Activated B cell treated with CpG ODN at 0.5 μM for 24 hours (primary cell): ENCODE results near the gene ZNF23. TPM values are rescaled to one million over a fixed set of nuclear protein-coding genes. Genes with fewer than 3 reads are reported as not detected.

Experiments used
- ATAC-seq: fragments of 200-7000 bp; cut with Tn5 transposase; one replicate; pipeline ENCODE4 v1.10.0; 2021; ENCODE audit warnings: low read depth, mild to moderate bottlenecking, moderate library complexity
- CTCF ChIA-PET: fragments of 350-600 bp; sonication (Branson Sonifier 250); formaldehyde crosslinking; loops from one replicate; lab custom pipeline; 2021; ENCODE audit warnings: antibody characterized with exemption; lab: Charles Lee
- POLR2A ChIA-PET: fragments of 350-600 bp; sonication (Branson Sonifier 250); formaldehyde crosslinking; loops from one replicate; lab custom pipeline; 2021; ENCODE audit warnings: antibody characterized with exemption; lab: Charles Lee
- DNase-seq: peaks from one replicate; pipeline ENCODE4 v3.0.0; 2022
- H3K27ac Mint-ChIP-seq: one replicate; pipeline ENCODE4 v1.8.0; 2020; ENCODE audit warnings: mixed read lengths
- H3K27me3 Mint-ChIP-seq: one replicate; pipeline ENCODE4 v1.8.0; 2021; ENCODE audit warnings: mixed read lengths
- H3K36me3 Mint-ChIP-seq: one replicate; pipeline ENCODE4 v1.8.0; 2021; ENCODE audit warnings: low read depth, mixed read lengths
- H3K4me1 Mint-ChIP-seq: one replicate; pipeline ENCODE4 v1.8.0; 2021; ENCODE audit warnings: mixed read lengths
- H3K4me3 Mint-ChIP-seq: one replicate; pipeline ENCODE4 v1.8.0; 2020; ENCODE audit warnings: mild to moderate bottlenecking, mixed read lengths
- H3K9me3 Mint-ChIP-seq: one replicate; pipeline ENCODE4 v1.8.0; 2020; ENCODE audit warnings: mixed read lengths
- intact Hi-C: fragments of 100-400 bp; cut with micrococcal nuclease; formaldehyde crosslinking; loops from one replicate; pipeline ENCODE4 v1.15.1; 2024
- total RNA-seq: library from RNA; stranded (reverse); gene quantifications from 2 replicates; pipeline ENCODE4 v1.2.3, GENCODE V29; 2022
- TF ChIP-seq, protein P1 (sequence below): fragments of 200-600 bp; IDR thresholded peaks from one replicate; pipeline ENCODE4 v1.8.0; 2022; ENCODE audit warnings: antibody characterized with exemption, mild to moderate bottlenecking

ZNF23 gene
- total RNA-seq, 1 donor from 2014 or later: 13.3 TPM

DNA sequence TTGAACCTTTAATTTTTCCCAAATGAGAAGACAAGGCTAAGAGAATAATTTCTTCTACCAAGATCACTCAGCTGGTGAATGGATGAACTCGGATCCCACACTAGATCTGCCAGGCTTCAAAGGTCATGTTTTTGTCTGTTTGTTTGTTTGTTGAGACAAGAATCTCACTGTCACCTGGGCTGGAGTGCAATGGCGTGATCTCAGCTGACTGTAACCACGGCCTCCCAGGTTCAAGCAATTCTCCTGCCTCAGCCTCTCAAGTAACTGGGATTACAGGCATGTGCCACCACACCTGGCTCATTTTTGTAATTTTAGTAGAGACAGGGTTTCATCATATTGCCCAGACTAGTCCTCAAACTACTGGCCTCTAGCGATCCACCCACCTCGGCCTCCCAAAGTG lies 20.5 kb upstream of the ZNF23 start:
- POLR2A ChIA-PET: interaction anchor here (1.1 kb wide), 1 partner anchor 21 kb away, joined by 5 read pairs; the partner anchor contains the start of gene ZNF23

DNA sequence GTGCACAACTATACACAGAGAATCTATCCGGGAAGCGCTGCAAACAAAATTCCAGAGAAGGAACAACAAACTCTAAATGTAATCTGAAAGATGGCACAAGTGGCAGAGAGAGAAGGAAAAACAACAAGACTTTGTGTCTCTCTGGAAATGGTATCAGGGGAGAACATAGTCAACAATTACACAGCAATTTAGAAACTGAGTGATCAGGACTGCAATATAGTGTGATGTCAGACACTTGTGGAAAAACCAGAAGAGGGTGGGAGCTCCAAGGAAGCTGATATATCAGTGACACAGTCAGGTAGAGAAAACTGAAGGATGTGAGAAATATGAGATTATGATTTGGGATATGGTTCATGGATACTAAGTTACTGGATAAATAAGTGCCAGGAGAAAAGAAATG lies 18.9 kb upstream of the ZNF23 start:
- H3K9me3 Mint-ChIP-seq: no peaks in the 10 kb centered on the region
- no peak for ATAC-seq
- DNase-seq: no peak
- peaks cover 17% of the 10 kb centered on the region for H3K4me1 Mint-ChIP-seq
- H3K4me3 Mint-ChIP-seq: no peak overlapping the region
- no peak overlapping the region for H3K27ac Mint-ChIP-seq
- CTCF ChIA-PET: no interaction called here
- peaks cover 29% of the 10 kb centered on the region for H3K36me3 Mint-ChIP-seq
- intact Hi-C loops: loop anchor here (10.0 kb wide), 1 partner anchor 324 kb away; the partner anchor contains the start of gene AP1G1
- TF ChIP-seq, protein P1, sequence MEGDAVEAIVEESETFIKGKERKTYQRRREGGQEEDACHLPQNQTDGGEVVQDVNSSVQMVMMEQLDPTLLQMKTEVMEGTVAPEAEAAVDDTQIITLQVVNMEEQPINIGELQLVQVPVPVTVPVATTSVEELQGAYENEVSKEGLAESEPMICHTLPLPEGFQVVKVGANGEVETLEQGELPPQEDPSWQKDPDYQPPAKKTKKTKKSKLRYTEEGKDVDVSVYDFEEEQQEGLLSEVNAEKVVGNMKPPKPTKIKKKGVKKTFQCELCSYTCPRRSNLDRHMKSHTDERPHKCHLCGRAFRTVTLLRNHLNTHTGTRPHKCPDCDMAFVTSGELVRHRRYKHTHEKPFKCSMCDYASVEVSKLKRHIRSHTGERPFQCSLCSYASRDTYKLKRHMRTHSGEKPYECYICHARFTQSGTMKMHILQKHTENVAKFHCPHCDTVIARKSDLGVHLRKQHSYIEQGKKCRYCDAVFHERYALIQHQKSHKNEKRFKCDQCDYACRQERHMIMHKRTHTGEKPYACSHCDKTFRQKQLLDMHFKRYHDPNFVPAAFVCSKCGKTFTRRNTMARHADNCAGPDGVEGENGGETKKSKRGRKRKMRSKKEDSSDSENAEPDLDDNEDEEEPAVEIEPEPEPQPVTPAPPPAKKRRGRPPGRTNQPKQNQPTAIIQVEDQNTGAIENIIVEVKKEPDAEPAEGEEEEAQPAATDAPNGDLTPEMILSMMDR: no peak
- H3K27me3 Mint-ChIP-seq: no peaks in the 10 kb centered on the region
- POLR2A ChIA-PET: no interaction called here

More for the DNA sequence above, 20.5 kb upstream of the ZNF23 start:
- no peak for DNase-seq
- peaks cover 15% of the 10 kb centered on the region for H3K36me3 Mint-ChIP-seq
- H3K27me3 Mint-ChIP-seq: peaks cover 6% of the 10 kb centered on the region
- ATAC-seq: no peak
- H3K9me3 Mint-ChIP-seq: no peaks in the 10 kb centered on the region
- intact Hi-C loops: loop anchor here (10.0 kb wide), 1 partner anchor 322 kb away; the partner anchor contains the start of gene AP1G1
- no peak overlapping the region for H3K27ac Mint-ChIP-seq
- H3K4me3 Mint-ChIP-seq: no peak overlapping the region
- CTCF ChIA-PET: interaction anchor here (0.9 kb wide), 1 partner anchor 17 kb away, joined by 4 read pairs; no protein-coding TSS in a partner anchor
- H3K4me1 Mint-ChIP-seq: peaks cover 17% of the 10 kb centered on the region
- TF ChIP-seq, protein P1: no peak

DNA sequence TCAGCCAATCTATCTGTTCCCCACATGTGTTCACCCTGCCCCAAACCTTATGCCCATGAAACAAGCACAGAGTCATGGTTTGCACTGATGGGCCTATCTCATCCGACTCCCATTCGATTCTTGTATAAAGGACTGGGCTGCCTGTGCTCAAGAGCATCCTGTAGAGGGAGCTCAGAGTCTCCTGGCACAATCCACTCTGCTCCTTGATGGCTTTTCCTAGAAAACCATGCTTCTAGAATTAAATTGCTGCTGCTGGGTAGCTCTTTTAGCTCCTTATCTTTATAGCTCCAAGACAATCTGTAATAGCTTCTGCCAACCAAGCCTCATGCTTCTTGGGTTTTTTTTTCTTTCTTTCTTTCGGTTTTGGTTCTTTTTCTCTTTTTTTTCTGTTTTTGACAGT lies 17.4 kb upstream of the ZNF23 start:
- no peak for ATAC-seq

DNA sequence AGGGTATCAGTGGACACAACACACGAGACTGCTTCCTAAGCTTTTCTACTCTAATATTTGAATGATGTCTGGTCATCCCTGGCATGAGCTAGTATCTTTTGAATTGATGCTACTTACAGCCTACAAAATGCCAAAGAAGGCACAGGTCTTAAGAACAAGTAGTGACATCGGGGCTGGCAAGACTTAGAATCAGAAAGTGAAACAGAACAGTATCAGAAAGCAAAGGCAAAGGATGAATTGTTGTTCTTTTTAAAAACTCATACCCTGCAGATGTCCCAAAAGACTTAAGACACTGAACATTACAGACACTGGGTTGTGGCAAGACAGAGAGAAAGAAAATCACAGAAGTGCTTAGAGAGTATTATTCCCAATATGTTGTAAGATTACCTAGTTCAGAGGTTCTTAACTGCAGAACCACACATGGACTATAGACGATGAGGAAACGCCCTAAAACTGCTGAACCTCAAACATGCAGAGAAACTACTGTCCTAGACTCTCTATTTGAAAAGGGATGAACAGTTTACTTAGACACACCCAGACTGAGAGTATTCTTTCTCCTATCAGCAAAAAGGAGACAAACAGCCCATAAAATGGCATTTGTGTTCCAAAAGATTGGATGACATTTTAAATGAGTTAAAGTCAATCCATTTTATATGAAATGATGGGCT lies 14.5 kb upstream of the ZNF23 start:
- POLR2A ChIA-PET: no interaction called here
- Mint-ChIP-seq H3K4me3 (no peak overlapping the region), H3K9me3 (no peaks in the 10 kb centered on the region), H3K36me3 (peaks cover 57% of the 10 kb centered on the region), H3K4me1 (peaks cover 1% of the 10 kb centered on the region), H3K27ac (no peak overlapping the region), H3K27me3 (no peaks in the 10 kb centered on the region)
- ATAC-seq (no peak), DNase-seq (no peak)
- CTCF ChIA-PET: no interaction called here
- intact Hi-C loops: no loop called here
- TF ChIP-seq, protein P1: no peak

More for the DNA sequence above, 17.4 kb upstream of the ZNF23 start:
- ChIA-PET POLR2A (interaction anchor here (0.7 kb wide), 1 partner anchor 417 kb away, joined by 4 read pairs; no protein-coding TSS in a partner anchor), CTCF (no interaction called here)
- DNase-seq: no peak
- no peaks in the 10 kb centered on the region for H3K9me3 Mint-ChIP-seq
- H3K27ac Mint-ChIP-seq: no peak overlapping the region
- H3K36me3 Mint-ChIP-seq: peaks cover 45% of the 10 kb centered on the region
- intact Hi-C loops: no loop called here
- TF ChIP-seq, protein P1: no peak
- no peak overlapping the region for H3K4me3 Mint-ChIP-seq
- no peaks in the 10 kb centered on the region for H3K27me3 Mint-ChIP-seq
- H3K4me1 Mint-ChIP-seq: peaks cover 11% of the 10 kb centered on the region

DNA sequence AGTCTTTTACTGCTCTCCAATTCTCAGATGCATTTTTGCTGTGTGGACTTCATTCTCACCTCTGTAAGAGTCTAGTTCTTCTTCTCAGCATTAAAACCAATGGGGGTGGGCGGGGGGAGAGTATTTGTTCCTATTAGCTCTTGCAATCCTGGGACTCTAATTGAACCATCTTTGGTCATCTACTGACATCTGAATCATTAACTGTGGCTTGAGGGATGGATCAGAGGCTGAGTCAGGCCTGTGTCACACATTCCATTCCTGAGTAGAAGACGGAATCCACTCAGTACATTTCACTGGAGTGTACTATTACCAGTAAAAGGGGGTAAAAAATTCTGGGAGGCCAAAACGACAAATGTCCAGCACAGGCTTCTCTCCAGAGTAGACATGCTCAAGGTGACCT lies 12.8 kb upstream of the ZNF23 start:
- no peak for DNase-seq
- H3K27ac Mint-ChIP-seq: no peak overlapping the region
- no peaks in the 10 kb centered on the region for H3K4me1 Mint-ChIP-seq
- H3K9me3 Mint-ChIP-seq: no peaks in the 10 kb centered on the region
- ATAC-seq: no peak
- peaks cover 57% of the 10 kb centered on the region for H3K36me3 Mint-ChIP-seq
- ChIA-PET CTCF (no interaction called here), POLR2A (no interaction called here)
- intact Hi-C loops: no loop called here
- TF ChIP-seq, protein P1: no peak
- H3K27me3 Mint-ChIP-seq: no peaks in the 10 kb centered on the region
- H3K4me3 Mint-ChIP-seq: no peak overlapping the region
